Prostate gland (tissue), 2 donors: ENCODE measurements around the gene SPRED2. TPM values are rescaled to one million over a fixed set of nuclear protein-coding genes. Genes with fewer than 3 reads are reported as not detected.

Source experiments
- DNase-seq: peaks from one replicate; pipeline ENCODE4 v3.0.0-alpha.2; 2019; ENCODE audit warnings: low spot score
- H3K27ac ChIP-seq, 2 donors: fragments of 200-600 bp; sonication (generic); 2 replicates each; pipeline ENCODE4 v1.5.1; 2017 to 2019
- H3K27me3 ChIP-seq: fragments of 200-600 bp; sonication (generic); replicated peaks from 2 replicates; pipeline ENCODE4 v1.5.1; 2019; ENCODE audit not compliant: insufficient read depth
- H3K36me3 ChIP-seq, 2 donors: fragments of 200-600 bp; sonication (generic); 1 replicate in 1 of 2; 2 replicates in 1 of 2; pipeline versions ENCODE4 v1.5.1 to v1.8.1; 2017 to 2019
- H3K4me1 ChIP-seq: fragments of 200-600 bp; sonication (generic); replicated peaks from 2 replicates; pipeline ENCODE4 v1.5.1; 2019
- H3K4me3 ChIP-seq, 2 donors: fragments of 200-600 bp; sonication (generic); 2 replicates each; pipeline ENCODE4 v1.5.1; 2017 to 2019
- H3K9me3 ChIP-seq: fragments of 200-600 bp; sonication (generic); 2 replicates; pipeline ENCODE4 v1.5.1; 2017
- POLR2A ChIP-seq: fragments of 450-650 bp; IDR thresholded peaks from one replicate; pipeline ENCODE4 v1.6.1; 2016; ENCODE audit warnings: antibody characterized with exemption, mild to moderate bottlenecking
- POLR2AphosphoS5 ChIP-seq: sonication (generic); formaldehyde crosslinking; IDR thresholded peaks from one replicate; pipeline ENCODE4 v1.6.1; 2017; ENCODE audit warnings: antibody characterized with exemption
- WGBS: methylation state at CpG from one replicate; pipeline ENCODE4 v1.1.5; 2018; 5-methylcytosine and 5-hydroxymethylcytosine counted together
- intact Hi-C: fragments of 100-400 bp; cut with DNase I; formaldehyde crosslinking; loops from one replicate; pipeline ENCODE4 v1.14.2; 2022
- total RNA-seq, 2 donors: library from RNA; depleted of rRNA; stranded (reverse); fragments of >200 nt; gene quantifications; one replicate each; pipeline ENCODE4 v1.1.0, GENCODE V29; 2016
- TF ChIP-seq, protein P1 (sequence below), 4 experiments: fragments of 200-600 bp in 2 of 4; fragments of 450-650 bp in 2 of 4; sonication (generic) in 2 of 4; IDR thresholded peaks; 1 replicate in 3 of 4; 2 replicates in 1 of 4; pipeline ENCODE4 v1.5.1; 2016 to 2019; ENCODE audit warnings: antibody characterized with exemption in 4 of 4, mild to moderate bottlenecking in 2 of 4, moderate library complexity in 2 of 4

SPRED2 gene
- total RNA-seq, 2 donors from 2014 or later, result 23.7 to 27.1 TPM

DNA sequence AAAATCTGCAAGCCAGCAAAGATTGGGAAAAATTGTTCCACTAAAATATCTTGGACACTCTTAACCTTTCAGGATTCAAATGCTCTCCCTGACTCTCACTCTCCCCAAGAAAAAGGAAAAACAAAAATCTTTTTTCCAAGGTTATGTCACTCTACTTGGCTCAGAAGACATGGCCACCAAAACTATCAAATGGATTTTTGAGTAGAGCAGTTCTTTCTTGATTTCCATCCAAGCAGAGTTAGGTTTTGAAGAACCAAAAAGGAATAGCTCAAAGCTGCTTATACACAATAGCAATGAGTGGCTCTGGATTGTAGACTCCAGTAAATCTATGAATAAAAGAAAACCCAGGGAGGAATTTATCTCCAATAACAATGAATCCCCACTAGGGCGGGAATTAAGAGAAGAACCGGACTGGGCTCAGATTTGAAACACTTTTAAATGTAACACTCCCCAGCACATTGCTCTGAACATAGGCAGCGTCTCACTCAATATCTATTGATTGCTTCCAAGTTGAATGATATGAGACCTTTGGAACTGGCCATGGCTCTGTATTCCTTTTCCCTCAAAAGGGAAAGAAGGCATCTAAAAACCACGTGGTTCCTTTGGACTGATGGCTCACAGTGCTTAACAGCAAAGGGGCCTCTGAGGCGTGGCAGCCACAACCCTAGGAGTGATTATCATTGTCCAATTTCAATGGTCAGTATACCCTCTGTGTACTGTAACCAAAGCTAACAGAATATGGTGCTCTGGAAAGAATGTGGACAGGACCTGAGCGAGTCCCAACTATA, 68.3 kb downstream of the SPRED2 start:
- 87% methylated on average over 6 of the region's 6 CpGs for WGBS
- no peak overlapping the region for H3K27ac ChIP-seq
- H3K4me1 ChIP-seq, result peaks cover 2% of the 10 kb centered on the region

DNA sequence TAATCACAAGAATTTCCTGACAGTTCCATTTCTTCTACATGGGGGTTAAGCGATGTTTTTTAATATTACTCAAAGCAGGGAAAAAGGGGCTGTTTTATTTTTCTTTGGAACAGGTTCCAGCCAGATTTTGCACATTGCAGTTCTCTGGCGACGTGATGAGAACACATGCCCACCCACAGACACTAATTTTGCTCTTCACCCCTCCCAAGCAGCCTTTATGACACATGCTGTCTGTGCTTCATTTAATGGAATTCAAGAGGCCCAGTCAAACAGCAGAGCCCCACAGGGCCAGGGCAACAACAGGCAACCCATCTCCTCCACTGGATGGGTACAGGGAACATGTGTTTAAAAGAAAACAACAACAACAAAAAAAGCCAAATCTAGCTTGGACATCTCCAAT, 70.8 kb downstream of the SPRED2 start:
- 24% methylated on average over 3 of the region's 3 CpGs for WGBS
- H3K9me3 ChIP-seq, result no peaks in the 10 kb centered on the region
- TF ChIP-seq, protein P1, sequence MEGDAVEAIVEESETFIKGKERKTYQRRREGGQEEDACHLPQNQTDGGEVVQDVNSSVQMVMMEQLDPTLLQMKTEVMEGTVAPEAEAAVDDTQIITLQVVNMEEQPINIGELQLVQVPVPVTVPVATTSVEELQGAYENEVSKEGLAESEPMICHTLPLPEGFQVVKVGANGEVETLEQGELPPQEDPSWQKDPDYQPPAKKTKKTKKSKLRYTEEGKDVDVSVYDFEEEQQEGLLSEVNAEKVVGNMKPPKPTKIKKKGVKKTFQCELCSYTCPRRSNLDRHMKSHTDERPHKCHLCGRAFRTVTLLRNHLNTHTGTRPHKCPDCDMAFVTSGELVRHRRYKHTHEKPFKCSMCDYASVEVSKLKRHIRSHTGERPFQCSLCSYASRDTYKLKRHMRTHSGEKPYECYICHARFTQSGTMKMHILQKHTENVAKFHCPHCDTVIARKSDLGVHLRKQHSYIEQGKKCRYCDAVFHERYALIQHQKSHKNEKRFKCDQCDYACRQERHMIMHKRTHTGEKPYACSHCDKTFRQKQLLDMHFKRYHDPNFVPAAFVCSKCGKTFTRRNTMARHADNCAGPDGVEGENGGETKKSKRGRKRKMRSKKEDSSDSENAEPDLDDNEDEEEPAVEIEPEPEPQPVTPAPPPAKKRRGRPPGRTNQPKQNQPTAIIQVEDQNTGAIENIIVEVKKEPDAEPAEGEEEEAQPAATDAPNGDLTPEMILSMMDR (IDR thresholded peaks at IDR 0.05), result no peak
- no peak for TF ChIP-seq POLR2A
- no peak for TF ChIP-seq POLR2AphosphoS5
- intact Hi-C loops, result no loop called here
- H3K27me3 ChIP-seq, result no peaks in the 10 kb centered on the region
- no peaks in the 10 kb centered on the region for H3K36me3 ChIP-seq
- H3K4me3 ChIP-seq, result no peak overlapping the region
- no peak for DNase-seq
- no peak overlapping the region for H3K27ac ChIP-seq
- no peaks in the 10 kb centered on the region for H3K4me1 ChIP-seq

More for the DNA sequence above, 68.3 kb downstream of the SPRED2 start:
- TF ChIP-seq POLR2AphosphoS5 (no peak), POLR2A (no peak)
- TF ChIP-seq, protein P1 (IDR thresholded peaks at IDR 0.05), result no peak
- Histone ChIP-seq H3K4me3 (no peak overlapping the region), H3K27me3 (no peaks in the 10 kb centered on the region), H3K36me3 (no peaks in the 10 kb centered on the region), H3K9me3 (no peaks in the 10 kb centered on the region)
- intact Hi-C loops, result no loop called here
- DNase-seq, result no peak

DNA sequence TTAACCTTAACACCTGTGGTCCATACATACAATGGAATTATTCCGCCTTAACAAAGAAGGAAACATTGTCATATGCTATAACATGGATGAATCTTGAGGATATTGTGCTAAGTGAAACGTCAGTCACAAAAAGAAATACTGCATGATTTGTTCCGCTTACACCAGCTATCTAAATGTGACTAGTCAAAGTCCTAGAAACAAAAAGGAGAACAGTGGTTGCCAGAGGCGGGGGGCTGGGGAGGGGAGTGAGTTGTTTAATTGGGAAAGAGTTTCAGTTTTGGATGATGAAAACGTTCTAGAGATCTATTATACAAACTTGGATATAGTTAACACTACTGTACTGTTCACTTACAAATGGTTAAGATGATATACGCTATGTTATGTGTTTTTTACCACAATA, 72.0 kb downstream of the SPRED2 start:
- H3K36me3 ChIP-seq, result no peaks in the 10 kb centered on the region
- H3K27ac ChIP-seq, result no peak overlapping the region
- TF ChIP-seq POLR2AphosphoS5 (no peak), POLR2A (no peak)
- TF ChIP-seq, protein P1 (IDR thresholded peaks at IDR 0.05), result no peak
- intact Hi-C loops, result no loop called here
- H3K4me3 ChIP-seq, result no peak overlapping the region
- DNase-seq, result no peak
- no peaks in the 10 kb centered on the region for H3K4me1 ChIP-seq
- no peaks in the 10 kb centered on the region for H3K9me3 ChIP-seq
- 83% methylated on average over 6 of the region's 6 CpGs for WGBS
- no peaks in the 10 kb centered on the region for H3K27me3 ChIP-seq

DNA sequence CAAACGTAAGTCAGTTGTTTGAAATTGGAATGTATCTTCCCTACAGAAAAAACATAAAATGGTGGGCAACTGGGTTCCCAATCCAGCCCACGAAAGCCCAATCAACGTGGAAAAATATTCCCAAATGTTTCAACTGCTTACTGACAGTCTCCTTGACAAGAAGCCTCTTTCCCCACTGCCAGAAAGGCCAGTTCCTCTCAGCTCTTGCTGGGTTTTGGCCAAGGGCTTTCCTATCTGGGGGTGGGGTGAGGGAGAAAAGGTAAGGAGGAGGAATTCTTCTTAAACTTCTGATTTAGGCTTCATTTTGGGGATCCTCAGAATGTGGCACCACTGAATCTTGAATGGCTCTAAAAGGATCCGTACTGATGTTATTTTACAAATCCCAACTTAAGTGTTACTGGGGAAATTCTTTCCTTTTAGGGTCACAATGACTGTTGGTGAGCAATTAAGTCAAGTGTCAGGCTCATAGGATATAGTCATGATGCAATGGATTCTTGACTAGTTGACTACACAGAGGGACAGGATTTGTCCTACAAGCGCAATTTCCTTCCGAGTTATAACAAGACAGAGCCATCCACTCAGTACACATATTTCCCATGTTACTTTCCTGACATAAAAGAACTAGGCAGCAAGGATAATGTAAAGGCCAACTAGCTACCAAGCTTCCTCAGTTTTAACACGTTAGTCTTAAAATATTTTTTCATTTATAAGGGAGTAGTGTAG, 73.6 kb downstream of the SPRED2 start:
- no peak for TF ChIP-seq POLR2A
- no peak for TF ChIP-seq POLR2AphosphoS5
- TF ChIP-seq, protein P1 (IDR thresholded peaks at IDR 0.05), result no peak
- no peaks in the 10 kb centered on the region for H3K36me3 ChIP-seq
- intact Hi-C loops, result no loop called here
- DNase-seq, result no peak
- no peak overlapping the region for H3K27ac ChIP-seq
- H3K9me3 ChIP-seq, result no peaks in the 10 kb centered on the region
- 76% methylated on average over 7 of the region's 7 CpGs for WGBS
- H3K4me3 ChIP-seq, result no peak overlapping the region
- no peaks in the 10 kb centered on the region for H3K4me1 ChIP-seq
- no peaks in the 10 kb centered on the region for H3K27me3 ChIP-seq

DNA sequence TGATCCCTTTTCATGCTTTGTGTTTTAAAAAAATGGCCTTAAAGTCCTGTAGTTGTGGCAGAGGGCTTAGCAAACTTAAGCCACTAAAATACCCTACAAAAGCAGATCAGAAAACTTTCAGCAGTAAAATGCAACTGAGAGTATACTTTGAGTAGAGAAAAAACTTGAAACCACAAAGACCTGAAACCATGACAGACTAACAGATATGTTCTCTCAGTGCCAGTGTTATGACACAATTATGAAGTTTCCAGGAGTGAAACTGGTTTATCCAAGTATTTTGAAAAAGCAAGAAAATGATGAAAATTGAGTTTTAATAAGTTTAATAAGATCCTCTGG, 74.5 kb downstream of the SPRED2 start:
- intact Hi-C loops, result no loop called here
- Histone ChIP-seq H3K36me3 (no peaks in the 10 kb centered on the region), H3K27ac (no peak overlapping the region), H3K4me3 (no peak overlapping the region), H3K4me1 (no peaks in the 10 kb centered on the region), H3K9me3 (no peaks in the 10 kb centered on the region), H3K27me3 (no peaks in the 10 kb centered on the region)
- no peak for DNase-seq
- TF ChIP-seq POLR2A, result no peak
- TF ChIP-seq POLR2AphosphoS5, result no peak
- TF ChIP-seq, protein P1 (IDR thresholded peaks at IDR 0.05), result no peak
